DMS79 (cell line): Measurements from ENCODE around the gene PET100.
A peak's percentile ranks its signal among the peaks of the same experiment; 100 is the strongest.

ENCODE experiments used
- DNase-seq: peaks from one replicate; lab custom pipeline; 2025; lab: John Stamatoyannopoulos, UW

PET100 gene

GRCh38 chr19:7679771-7680605, 50.4 kb downstream of the PET100 start:
- peak; percentile 40 for DNase-seq

- DNase-seq, result peak; percentile 43
Observed at GRCh38 chr19:7680606-7681339, 51.2 kb downstream of the PET100 start, which contains the start of gene TRAPPC5. Gene TRAPPC5, plus strand, starts transcription at chr19:7680833. Its CDS starts 1,421 bp downstream, at chr19:7682254.
